Epithelial cell of esophagus (primary cell): ENCODE data around the gene LTB4R.

Experiments
- DNase-seq: peaks from one replicate; pipeline ENCODE4 v3.0.0; 2010; ENCODE audit warnings: low read depth
- H3K4me3 ChIP-seq: 2 replicates; pipeline ENCODE4 v1.5.1; 2011; ENCODE audit warnings: mild to moderate bottlenecking, low read length, control low read depth
- CTCF ChIP-seq: IDR thresholded peaks from 2 replicates; pipeline ENCODE4 v1.5.1; 2011; ENCODE audit warnings: low read depth, mild to moderate bottlenecking, low read length, control low read depth, inconsistent platforms; ENCODE audit not compliant: insufficient read depth; ENCODE audit errors: missing control alignments

The LTB4R gene

DNA sequence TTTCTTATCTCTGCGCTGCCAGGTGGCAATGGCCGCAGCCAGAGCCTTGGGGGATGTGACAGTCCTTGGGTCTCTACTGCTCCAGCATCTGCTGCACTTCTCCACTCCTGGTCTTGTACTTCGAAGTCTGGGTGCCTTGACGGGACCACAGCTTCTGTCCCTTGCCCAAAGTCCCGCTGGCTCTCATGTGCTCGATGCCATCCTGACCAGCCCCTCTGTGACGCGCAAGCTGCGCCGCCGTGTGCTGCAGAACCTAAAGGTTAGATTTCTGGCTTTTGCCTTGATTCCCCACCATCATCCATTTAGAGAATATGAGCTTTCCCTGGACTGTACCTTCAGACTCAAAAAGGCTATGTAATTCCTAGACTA, 7.3 kb upstream of the LTB4R start:
- H3K4me3 ChIP-seq: no peak overlapping the region
- DNase-seq: no peak
- TF ChIP-seq CTCF: no peak

- H3K4me3 ChIP-seq: no peak overlapping the region
- no peak for DNase-seq
- TF ChIP-seq CTCF: no peak
Measured at GRCh38 chr14:24307156-24307574, 4.1 kb upstream of the LTB4R start.

DNA sequence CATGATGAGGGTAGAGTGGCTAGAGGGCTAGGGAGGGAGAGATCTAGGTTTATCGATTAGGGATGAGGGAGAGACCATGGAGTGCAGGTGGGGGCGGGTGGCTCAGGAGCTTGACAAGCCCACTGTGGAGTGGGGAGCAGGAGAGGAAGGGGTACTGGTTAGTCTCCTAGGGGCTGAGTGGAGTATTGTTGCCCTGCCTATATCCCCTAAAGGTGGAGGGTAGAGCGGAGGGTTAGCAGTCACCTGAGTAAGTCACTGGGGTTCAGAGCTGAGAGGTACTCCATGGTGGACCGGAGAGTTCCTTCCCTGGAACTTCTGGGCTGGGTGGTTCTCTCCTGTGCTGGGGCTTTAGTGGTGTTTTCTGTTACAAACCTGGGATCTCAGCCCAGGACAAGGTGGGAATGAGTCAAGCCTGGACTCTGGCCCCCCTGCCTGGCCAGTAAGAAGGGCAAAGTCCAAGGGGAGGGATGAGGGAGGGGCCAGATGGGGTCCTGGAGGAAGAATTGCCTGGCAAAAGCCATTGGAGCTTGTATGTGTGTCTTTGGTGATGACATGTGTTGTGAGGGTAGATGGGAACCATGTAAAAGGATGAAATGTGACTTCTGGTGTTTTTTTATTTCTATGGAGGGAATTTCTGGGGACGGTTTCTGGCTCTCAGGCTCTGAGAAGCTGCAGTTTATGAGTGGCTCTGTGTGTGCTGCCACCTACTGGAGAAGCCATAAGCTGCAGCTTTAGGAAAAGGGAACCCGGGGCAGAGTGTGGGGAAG, 3.5 kb upstream of the LTB4R start, which contains the start of gene CIDEB:
Gene CIDEB (minus strand): TSS at position 403 of the 767 bp plus-strand sequence. CDS start 119 bp downstream, at position 284.
- DNase-seq: peak; percentile 59
- H3K4me3 ChIP-seq: no peak within 1 kb of the TSS
- peak; percentile 98 for TF ChIP-seq CTCF

- no peak for DNase-seq
- no peak overlapping the region for H3K4me3 ChIP-seq
- TF ChIP-seq CTCF: no peak
Measured at GRCh38 chr14:24308342-24309124, 2.8 kb upstream of the LTB4R start.

GRCh38 chr14:24309538-24310264, 1.6 kb upstream of the LTB4R start, which contains the start of gene LTB4R2:
LTB4R2 (plus strand) TSS chr14:24310140; CDS start chr14:24310665, 525 bp downstream.
- peak within 1 kb of the TSS; percentile 57 for H3K4me3 ChIP-seq
- peak; percentile 32 for TF ChIP-seq CTCF
- peak; percentile 92 for DNase-seq

GRCh38 chr14:24310265-24310645, 1.0 kb upstream of the LTB4R start:
- no peak for DNase-seq
- peak overlapping the region; percentile 57 for H3K4me3 ChIP-seq
- TF ChIP-seq CTCF: no peak
